Stomach (tissue), 4 donors: ENCODE data around the gene ARRB1.

Experiments
- CTCF ChIP-seq, 7 experiments: fragments of 450-650 bp in 4 of 7; fragments of 200-600 bp in 3 of 7; sonication (generic) in 3 of 7; IDR thresholded peaks; one replicate each; pipeline ENCODE4 v1.5.1; 2016 to 2019; ENCODE audit warnings: antibody characterized with exemption in 7 of 7, control low read depth in 2 of 7, mild to moderate bottlenecking in 1 of 7
- EP300 ChIP-seq: sonication (generic); formaldehyde crosslinking; IDR thresholded peaks from one replicate; pipeline ENCODE4 v1.6.1; 2017; ENCODE audit warnings: antibody characterized with exemption
- POLR2A ChIP-seq, 4 donors: fragments of 450-650 bp; IDR thresholded peaks; one replicate each; pipeline ENCODE4 v1.6.1; 2016; ENCODE audit warnings: antibody characterized with exemption in 4 of 4, control low read depth in 2 of 4, mild to moderate bottlenecking in 1 of 4, moderate library complexity in 1 of 4
- POLR2AphosphoS5 ChIP-seq, 3 donors: sonication (generic); formaldehyde crosslinking; IDR thresholded peaks; one replicate each; pipeline ENCODE4 v1.6.1; 2016; ENCODE audit warnings: antibody characterized with exemption in 3 of 3

GRCh38 chr11:75269367-75269660 is 82.1 kb downstream of the ARRB1 start:
- TF ChIP-seq CTCF (IDR thresholded peaks at IDR 0.05): no peak
- TF ChIP-seq POLR2AphosphoS5 (IDR thresholded peaks at IDR 0.05): no peak
- TF ChIP-seq POLR2A (IDR thresholded peaks at IDR 0.05): no peak
- no peak for TF ChIP-seq EP300
